Measurements from ENCODE around the gene GHR.

GHR gene

DNA sequence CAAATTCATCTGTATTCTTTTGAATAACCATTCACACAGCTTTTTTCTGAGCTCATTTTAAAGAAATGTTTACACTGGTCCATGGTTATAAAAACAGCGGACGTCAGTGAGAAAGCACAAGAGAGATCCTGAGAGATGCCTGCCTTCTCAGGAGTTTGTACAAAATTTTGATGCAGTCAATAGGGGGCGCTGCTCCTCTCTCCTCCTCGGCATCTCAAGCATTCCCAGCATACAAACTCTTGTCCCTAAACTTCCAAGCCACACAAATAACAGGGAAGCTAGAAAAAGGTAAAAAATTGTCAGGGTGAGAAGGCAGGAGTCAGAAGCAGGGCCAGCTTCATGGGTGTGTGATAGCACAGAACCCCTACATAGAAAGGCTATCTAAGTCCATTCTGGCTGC is 322.2 kb downstream of the GHR start:
- DNase-seq, result no peak

DNA sequence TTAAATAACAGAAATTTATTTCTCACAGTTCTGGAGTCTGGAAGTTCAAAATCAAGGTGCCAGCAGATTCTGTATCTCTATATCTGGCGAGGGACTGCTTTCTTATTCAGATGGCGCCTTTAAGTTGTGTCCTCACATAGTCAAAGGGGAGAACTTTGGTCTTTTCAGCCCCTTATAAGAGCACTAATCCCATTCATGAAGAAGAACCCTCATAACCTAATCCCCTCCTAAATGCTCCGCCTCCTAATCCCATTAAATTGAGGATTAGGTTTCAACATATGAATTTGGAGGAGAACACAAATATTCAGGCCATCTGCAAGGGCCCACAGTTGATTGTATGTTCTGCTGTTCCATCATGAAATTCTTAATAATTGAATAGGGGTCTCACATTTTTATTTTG is 322.6 kb downstream of the GHR start:
- DNase-seq, result no peak

DNA sequence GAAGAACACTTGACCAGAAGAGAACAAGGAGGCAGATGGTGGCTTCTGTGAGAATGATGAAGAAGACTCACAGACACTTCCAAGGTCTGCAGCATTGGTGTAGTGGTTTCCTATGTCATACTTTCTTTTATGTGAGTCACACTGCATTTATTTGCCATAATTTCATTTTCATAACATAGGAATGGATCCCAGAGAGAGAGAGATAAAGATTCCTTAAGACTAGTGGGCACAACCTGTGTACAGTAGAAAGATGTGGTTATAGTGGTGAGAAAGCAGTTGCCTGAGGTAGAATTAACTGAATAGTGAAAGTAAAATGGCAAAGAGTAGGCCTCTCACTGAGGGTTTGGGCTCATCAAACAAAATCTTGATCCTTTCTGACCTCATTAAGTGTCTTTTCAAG is 325.8 kb downstream of the GHR start:
- DNase-seq, result no peak

DNA sequence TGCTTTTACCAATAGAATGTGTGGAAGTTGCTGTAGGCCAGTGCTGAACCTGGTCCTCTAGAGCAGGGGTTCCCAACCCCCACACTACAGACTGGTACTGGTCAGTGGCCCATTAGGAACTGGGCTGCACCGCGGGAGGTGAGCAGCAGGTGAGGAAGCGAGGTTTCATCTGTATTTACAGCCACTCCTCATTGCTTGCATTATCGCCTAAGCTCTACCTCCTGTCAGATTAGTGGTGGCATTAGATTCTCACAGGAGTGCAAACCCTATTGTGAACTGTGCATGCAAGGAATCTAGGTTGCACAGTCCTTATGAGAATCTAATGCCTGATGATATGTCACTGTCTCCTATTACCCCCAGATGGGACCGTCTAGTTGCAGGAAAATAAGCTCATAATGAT is 327.3 kb downstream of the GHR start:
- DNase-seq, result no peak

DNA sequence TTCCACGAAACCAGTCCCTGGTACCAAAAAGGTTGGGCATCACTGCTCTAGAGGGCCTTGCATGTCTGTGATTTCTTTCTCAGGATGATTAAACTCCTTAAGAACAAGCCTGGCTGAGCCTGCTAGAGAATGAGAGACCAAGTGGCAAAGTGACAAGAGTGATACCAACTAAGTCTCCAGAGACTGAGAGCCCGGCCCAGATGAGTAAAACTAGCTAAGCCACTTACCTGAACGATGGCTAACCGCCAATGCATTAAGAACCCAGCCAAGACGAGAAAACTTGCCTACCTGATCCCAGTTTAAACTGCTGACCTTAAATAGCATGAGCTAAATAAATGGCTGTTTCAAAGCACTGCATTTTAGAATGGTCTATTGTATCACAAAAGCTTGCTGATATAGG is 327.8 kb downstream of the GHR start:
- DNase-seq, result no peak

DNA sequence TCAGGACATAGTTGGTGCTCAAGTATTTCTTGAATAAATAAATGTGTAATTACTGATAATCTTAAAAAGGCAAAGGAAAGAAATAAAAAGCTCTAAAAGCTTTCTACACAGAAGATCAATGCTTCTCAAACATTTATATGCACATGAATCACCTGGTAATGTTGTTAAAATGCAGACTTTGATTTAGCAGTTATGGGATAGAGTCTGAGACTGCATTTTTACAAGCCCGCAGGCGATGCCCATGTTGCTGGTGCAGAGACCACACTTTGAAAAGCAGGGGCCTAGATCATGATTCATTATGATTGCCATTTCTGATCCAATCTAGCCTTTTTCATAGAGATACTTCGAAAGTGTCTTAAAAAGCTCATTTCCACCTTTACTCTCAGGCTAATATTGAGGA is 329.9 kb downstream of the GHR start:
- no peak for DNase-seq

DNA sequence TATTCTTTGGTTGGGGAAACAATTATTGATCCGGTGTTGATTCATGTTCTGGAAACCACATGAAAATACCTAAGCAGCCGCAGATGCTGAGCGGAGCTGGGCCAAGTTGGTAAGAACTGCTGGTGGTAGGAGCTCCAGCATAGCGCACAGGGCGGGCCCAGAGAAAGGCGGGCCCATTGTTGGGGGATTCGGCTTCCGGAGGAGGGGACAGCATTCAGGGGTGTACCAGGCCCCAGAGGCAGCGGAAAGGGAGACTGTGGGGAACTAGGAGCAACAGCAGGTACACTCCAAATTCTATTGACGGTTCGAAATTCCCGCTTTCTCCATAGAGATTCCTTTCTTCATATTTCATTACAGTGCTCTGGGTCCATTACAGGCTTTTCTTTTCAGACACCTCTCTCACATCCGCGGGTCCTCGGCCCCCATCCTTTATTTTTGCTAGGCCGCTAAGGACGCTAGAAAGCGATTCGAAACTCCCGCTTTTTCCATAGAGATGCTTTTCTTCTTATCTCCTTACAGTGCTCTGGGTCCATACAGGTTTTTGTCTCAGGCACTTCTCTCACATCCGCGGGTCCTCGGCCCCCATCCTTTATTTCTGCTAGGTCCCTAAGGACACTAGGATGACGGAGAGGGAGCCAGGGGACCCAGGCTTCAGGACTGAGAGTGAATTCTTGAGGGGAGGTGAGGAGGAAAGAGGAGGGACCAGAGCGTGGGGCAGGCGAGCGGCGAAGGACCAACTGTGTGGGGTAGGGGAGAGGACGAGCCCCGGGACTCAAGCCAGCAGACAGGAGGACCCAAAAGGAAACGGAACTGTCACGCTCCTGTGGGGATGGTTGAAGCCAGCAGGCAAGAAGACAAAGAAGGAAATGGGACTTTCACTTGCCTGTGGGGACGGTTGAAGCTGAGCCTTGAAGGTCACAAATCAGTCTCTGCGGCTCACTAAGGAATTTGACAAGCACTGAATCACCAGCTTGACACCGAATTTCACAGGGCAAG is 333.7 kb downstream of the GHR start, which contains the start of gene CCDC152:
Gene CCDC152, plus strand, starts transcription at position 213 of the 996 bp plus-strand sequence. CDS start 2,304 bp downstream, outside the sequence.
- DNase-seq, result no peak

DNA sequence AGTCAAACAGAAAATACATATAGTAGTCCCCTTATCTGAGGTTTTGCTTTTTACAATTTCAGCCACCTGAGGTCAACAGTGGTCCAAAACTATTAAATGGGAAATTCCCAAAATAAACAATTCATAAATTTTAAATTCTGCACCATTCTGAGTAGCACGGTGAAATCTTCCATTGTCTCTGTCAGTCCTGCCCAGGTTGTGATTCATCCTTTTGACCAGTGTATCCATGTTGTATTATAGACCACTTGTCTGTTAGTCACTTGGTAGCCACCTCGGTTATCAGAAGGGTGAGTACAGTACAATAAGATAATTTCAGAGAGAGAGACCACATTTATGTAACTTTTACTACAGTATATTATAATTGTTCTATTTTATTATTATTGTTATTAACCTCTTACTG is 336.2 kb downstream of the GHR start:
- no peak for DNase-seq

DNA sequence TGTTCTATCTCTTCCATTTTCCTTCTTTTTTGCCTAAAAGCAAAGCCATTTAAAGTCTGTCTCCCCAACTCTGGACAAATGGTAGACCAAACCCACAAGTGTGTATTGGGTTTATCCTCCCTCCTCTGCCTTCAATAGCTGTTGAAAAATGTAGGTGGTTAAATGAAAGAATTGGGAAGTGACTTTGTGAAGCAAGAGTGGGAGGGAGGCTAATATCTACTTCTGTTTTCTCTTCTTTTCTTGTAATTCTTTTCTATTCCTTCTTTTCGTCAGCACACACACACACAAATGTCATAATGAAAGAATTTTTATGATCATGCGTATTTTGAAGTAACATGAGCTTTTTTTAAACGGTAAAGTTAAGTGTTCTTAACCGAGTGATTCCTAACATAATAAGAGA is 337.2 kb downstream of the GHR start:
- DNase-seq, result no peak

DNA sequence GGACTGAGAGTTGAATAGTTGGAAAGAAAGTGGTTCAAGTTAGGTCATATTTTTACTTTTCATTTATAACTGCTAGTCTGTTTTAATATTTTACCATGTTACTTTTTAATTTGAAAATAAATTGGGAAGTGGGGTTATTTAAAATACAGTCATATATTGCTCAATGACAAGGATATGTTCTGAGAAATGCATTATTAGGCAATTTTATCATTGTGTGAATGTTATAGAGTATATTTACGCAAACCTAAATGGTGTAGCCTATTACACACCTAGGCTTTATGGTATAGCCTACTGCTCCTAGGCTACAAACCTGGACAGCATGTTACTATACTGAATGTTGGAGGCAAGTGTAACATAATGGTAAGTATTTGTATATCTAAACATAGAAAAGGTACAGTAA is 338.6 kb downstream of the GHR start:
- no peak for DNase-seq

DNA sequence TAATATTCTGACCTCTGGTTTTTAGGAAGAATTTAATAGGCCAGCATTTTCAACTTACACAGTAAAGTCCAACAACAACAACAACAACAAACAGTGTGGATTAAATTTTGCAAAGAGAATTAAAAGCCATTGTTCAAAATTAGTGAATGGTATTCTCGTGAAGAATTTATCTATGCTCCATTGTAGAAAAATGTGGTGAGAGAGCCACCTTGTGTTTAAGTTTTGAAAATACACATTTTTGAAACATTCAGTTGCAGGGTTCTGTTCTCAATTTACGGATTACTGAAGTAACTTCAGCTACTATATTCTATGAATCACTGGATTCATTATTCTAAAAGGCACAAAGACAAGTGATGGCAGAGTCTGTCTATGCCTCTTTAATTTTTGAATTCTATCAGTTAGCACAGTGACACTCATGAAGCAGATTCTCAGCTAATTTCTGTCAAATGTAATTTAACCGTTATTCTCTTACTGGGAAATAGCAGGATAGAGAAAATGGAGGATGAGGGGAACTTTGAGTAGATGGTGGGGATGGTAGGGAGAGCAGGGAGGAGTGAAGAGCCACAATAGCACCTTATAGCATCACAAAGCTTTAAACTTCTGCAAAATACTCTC is 344.4 kb downstream of the GHR start:
- DNase-seq, result no peak

DNA sequence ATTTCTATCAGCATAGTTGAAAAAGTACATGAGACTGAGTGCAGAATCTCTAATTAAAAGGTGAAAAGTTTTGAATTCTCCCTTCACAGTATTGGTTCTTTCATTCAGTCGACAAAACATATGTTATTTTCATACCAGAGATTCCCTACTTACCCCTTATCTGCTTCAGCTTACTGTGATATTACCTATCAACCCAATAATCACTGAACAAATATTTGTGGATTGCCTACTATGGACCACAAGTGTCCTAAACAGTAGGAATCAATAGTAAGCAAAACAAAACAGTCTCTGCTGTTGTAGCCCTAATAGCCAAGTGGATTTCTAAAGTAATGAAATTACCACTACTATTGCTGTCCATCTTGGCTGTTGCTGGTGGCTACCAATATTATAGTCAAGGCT is 344.9 kb downstream of the GHR start:
- DNase-seq, result no peak

DNA sequence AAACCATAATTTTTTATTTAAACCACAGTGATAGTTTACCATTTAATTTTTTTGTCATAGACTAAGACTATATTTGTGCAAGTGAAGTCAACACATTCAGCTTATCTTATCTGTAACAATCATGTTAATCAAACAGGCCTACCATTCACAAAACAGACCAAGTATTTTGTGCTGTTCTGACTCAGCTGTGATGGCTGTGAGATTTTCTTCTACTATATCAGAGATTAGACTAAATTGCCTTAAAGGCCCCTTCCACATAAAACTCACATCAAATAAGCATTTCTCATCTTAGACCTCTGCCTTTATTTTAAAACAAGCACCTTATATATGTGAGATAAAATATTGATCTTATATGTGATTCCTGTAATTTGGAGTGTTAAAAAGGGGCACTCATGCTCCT is 346.8 kb downstream of the GHR start:
- no peak for DNase-seq

All from GOT3 (cell line).